LNCaP clone FGC (cell line): ENCODE data around the gene SEMA3F.

Source experiments
- DNase-seq: peaks from one replicate; pipeline ENCODE4 v3.0.0-alpha.2; 2011; ENCODE audit warnings: low read depth
- H3K4me3 ChIP-seq: 2 replicates; pipeline ENCODE4 v1.5.1; 2011; ENCODE audit warnings: mild to moderate bottlenecking, low read depth, low read length, control low read depth
- TF ChIP-seq, protein P1 (sequence below): IDR thresholded peaks from 2 replicates; pipeline ENCODE4 v1.5.1; 2012; ENCODE audit warnings: mild to moderate bottlenecking; ENCODE audit not compliant: control insufficient read depth, insufficient read depth; ENCODE audit errors: extremely low read depth

SEMA3F gene

GRCh38 chr3:50169232-50169832 lies 14.2 kb downstream of the SEMA3F start:
- no peak overlapping the region for H3K4me3 ChIP-seq
- no peak for DNase-seq
- TF ChIP-seq, protein P1, sequence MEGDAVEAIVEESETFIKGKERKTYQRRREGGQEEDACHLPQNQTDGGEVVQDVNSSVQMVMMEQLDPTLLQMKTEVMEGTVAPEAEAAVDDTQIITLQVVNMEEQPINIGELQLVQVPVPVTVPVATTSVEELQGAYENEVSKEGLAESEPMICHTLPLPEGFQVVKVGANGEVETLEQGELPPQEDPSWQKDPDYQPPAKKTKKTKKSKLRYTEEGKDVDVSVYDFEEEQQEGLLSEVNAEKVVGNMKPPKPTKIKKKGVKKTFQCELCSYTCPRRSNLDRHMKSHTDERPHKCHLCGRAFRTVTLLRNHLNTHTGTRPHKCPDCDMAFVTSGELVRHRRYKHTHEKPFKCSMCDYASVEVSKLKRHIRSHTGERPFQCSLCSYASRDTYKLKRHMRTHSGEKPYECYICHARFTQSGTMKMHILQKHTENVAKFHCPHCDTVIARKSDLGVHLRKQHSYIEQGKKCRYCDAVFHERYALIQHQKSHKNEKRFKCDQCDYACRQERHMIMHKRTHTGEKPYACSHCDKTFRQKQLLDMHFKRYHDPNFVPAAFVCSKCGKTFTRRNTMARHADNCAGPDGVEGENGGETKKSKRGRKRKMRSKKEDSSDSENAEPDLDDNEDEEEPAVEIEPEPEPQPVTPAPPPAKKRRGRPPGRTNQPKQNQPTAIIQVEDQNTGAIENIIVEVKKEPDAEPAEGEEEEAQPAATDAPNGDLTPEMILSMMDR = no peak

DNA sequence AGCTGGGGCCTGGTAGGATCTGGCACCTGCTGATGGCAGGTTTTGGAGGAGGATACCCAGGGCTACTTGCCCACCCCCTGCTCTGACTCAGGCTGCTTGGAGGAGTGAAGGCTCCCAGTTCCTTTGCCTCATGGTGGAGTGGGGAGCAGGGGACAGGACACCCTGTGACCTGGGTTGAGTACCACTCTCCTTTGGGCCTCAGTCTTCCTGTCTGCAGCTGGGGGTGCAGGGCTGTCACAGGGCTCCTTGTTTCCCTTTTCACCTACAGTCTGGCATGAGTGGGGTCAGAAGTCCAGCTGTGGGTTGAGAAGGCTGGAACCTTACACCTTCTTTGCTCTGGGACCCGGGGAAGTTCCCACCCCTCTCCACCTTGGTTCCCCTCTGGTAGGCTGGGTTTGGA lies 14.7 kb downstream of the SEMA3F start:
- no peak overlapping the region for H3K4me3 ChIP-seq
- TF ChIP-seq, protein P1 = no peak
- no peak for DNase-seq

DNA sequence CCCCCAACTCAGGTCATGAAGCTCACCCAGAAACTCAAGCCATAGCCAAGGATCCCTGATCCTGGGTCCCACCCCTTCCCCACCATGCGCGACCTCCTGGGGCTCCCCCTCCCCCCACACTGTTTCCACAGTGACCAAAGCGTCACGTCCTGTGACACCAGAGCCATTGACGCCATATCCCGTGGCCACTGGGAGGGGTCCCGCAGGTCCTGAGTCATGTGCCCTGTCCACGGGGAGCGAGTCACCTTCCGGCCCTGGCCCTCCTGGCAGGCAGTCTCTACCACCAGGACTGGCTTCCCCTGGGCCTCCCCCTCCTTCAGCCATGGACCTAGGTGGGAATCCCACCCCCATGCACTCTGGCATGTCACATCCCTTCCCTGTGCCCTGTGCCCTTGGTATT lies 15.6 kb downstream of the SEMA3F start:
- TF ChIP-seq, protein P1 = no peak
- no peak overlapping the region for H3K4me3 ChIP-seq
- no peak for DNase-seq

GRCh38 chr3:50171540-50172301 lies 16.6 kb downstream of the SEMA3F start:
- TF ChIP-seq, protein P1 = no peak
- no peak overlapping the region for H3K4me3 ChIP-seq
- no peak for DNase-seq

GRCh38 chr3:50172626-50173220 lies 17.6 kb downstream of the SEMA3F start:
- no peak overlapping the region for H3K4me3 ChIP-seq
- DNase-seq = no peak
- TF ChIP-seq, protein P1 = no peak

GRCh38 chr3:50173685-50174516 lies 18.8 kb downstream of the SEMA3F start:
- DNase-seq = no peak
- H3K4me3 ChIP-seq = no peak overlapping the region
- TF ChIP-seq, protein P1 = no peak
